OCI-LY3 (cell line): ENCODE results near the gene FOXA1.

Experiments
- H2AFZ ChIP-seq: fragments of 200-600, 300-600 bp; shearing (Covaris generic); 2 replicates; pipeline ENCODE4 v1.6.0; 2014; ENCODE audit warnings: antibody characterized with exemption, low read depth, low read length
- H3K27ac ChIP-seq: fragments of 200-600, 300-600 bp; sonication (generic); 2 replicates; pipeline ENCODE4 v1.5.1; 2014; ENCODE audit warnings: mild to moderate bottlenecking, low read length, moderate library complexity, mixed read lengths
- H3K27me3 ChIP-seq: fragments of 200-600, 300-600 bp; sonication (generic); 2 replicates; pipeline ENCODE4 v1.6.1; 2014; ENCODE audit warnings: low read depth, low read length, mixed read lengths
- H3K36me3 ChIP-seq: fragments of 200-600, 300-600 bp; sonication (generic); replicated peaks from 2 replicates; pipeline ENCODE3; 2014; ENCODE audit warnings: low read depth, low read length, mixed read lengths
- H3K4me1 ChIP-seq: fragments of 300-600, 200-600 bp; sonication (generic); 2 replicates; pipeline ENCODE4 v1.6.1; 2014; ENCODE audit warnings: low read length, mixed read lengths
- H3K4me2 ChIP-seq: fragments of 200-600, 300-600 bp; sonication (generic); 2 replicates; pipeline ENCODE4 v1.6.1; 2014; ENCODE audit warnings: low read length, mixed read lengths
- H3K4me3 ChIP-seq: fragments of 300-600, 200-600 bp; sonication (generic); 2 replicates; pipeline ENCODE4 v1.5.1; 2014; ENCODE audit warnings: antibody characterized with exemption, mild to moderate bottlenecking, low read length, moderate library complexity
- H3K79me2 ChIP-seq: fragments of 300-600, 200-600 bp; shearing (Covaris generic); 2 replicates; pipeline ENCODE4 v1.6.1; 2014; ENCODE audit warnings: mild to moderate bottlenecking, low read length, mixed read lengths
- H3K9ac ChIP-seq: fragments of 300-600, 200-600 bp; shearing (Covaris generic); 2 replicates; pipeline ENCODE4 v1.6.0; 2014; ENCODE audit warnings: mild to moderate bottlenecking, low read length, moderate library complexity
- H3K9me3 ChIP-seq: fragments of 200-600, 300-600 bp; shearing (Covaris generic); 2 replicates; pipeline ENCODE4 v1.6.1; 2014; ENCODE audit warnings: low read length, mixed read lengths; ENCODE audit not compliant: insufficient read depth
- H4K20me1 ChIP-seq: fragments of 200-600, 300-600 bp; sonication (generic); 2 replicates; pipeline ENCODE4 v1.6.1; 2016; ENCODE audit warnings: low read length, mixed read lengths; ENCODE audit not compliant: insufficient read depth
- CTCF ChIP-seq: fragments of 200-600, 300-600 bp; sonication (generic); IDR thresholded peaks from 2 replicates; pipeline ENCODE4 v1.5.1; 2014; ENCODE audit warnings: antibody characterized with exemption, low read length, low read depth
- EZH2phosphoT487 ChIP-seq: fragments of 200-600 bp; shearing (Covaris generic); IDR thresholded peaks from 2 replicates; pipeline ENCODE4 v1.6.1; 2018; ENCODE audit warnings: antibody characterized with exemption, mixed run types, low read depth

The FOXA1 gene

GRCh38 chr14:37594971-37595808, at the start of gene FOXA1, which contains the start of gene TTC6:
Gene FOXA1, minus strand, starts transcription at chr14:37595249. Its CDS starts 277 bp downstream, at chr14:37594972.
Gene TTC6, plus strand, starts transcription at chr14:37595629. Its CDS starts 26,436 bp downstream, at chr14:37622065.
- Histone ChIP-seq H4K20me1 (no peaks in the 10 kb centered on the region), H3K27ac (no peak within 1 kb of the TSS), H3K79me2 (no peaks in the 10 kb centered on the region), H3K9ac (no peak within 1 kb of the TSS), H3K27me3 (no peaks in the 10 kb centered on the region), H3K4me1 (no peaks in the 10 kb centered on the region), H3K36me3 (no peaks in the 10 kb centered on the region), H2AFZ (no peak within 1 kb of the TSS), H3K9me3 (no peaks in the 10 kb centered on the region), H3K4me3 (no peak within 1 kb of the TSS), H3K4me2 (no peak within 1 kb of the TSS)
- no peak for TF ChIP-seq CTCF
- TF ChIP-seq EZH2phosphoT487, result no peak

- Histone ChIP-seq H4K20me1 (no peaks in the 10 kb centered on the region), H3K9me3 (no peaks in the 10 kb centered on the region), H3K4me3 (no peak overlapping the region), H3K4me1 (no peaks in the 10 kb centered on the region), H3K79me2 (no peaks in the 10 kb centered on the region), H3K27me3 (no peaks in the 10 kb centered on the region), H3K9ac (no peak overlapping the region), H3K27ac (no peak overlapping the region), H2AFZ (no peak overlapping the region), H3K36me3 (no peaks in the 10 kb centered on the region), H3K4me2 (no peak overlapping the region)
- TF ChIP-seq CTCF (no peak), EZH2phosphoT487 (no peak)
Measured at GRCh38 chr14:37643701-37644100, 48.7 kb upstream of the FOXA1 start.

- no peak overlapping the region for H3K9ac ChIP-seq
- no peak overlapping the region for H3K27ac ChIP-seq
- TF ChIP-seq CTCF, result no peak
- TF ChIP-seq EZH2phosphoT487, result no peak
Measured at GRCh38 chr14:37642125-37642524, 47.1 kb upstream of the FOXA1 start.

GRCh38 chr14:37641117-37641516, 46.1 kb upstream of the FOXA1 start:
- no peak for TF ChIP-seq EZH2phosphoT487
- Histone ChIP-seq H3K4me2 (no peak overlapping the region), H4K20me1 (no peaks in the 10 kb centered on the region)

More at GRCh38 chr14:37642125-37642524, 47.1 kb upstream of the FOXA1 start:
- H3K4me2 ChIP-seq, result no peak overlapping the region
- no peaks in the 10 kb centered on the region for H3K27me3 ChIP-seq
- H3K9me3 ChIP-seq, result no peaks in the 10 kb centered on the region
- no peak overlapping the region for H2AFZ ChIP-seq
- H3K4me1 ChIP-seq, result no peaks in the 10 kb centered on the region
- H3K4me3 ChIP-seq, result no peak overlapping the region
- H3K36me3 ChIP-seq, result no peaks in the 10 kb centered on the region
- no peaks in the 10 kb centered on the region for H3K79me2 ChIP-seq
- H4K20me1 ChIP-seq, result no peaks in the 10 kb centered on the region

More at GRCh38 chr14:37641117-37641516, 46.1 kb upstream of the FOXA1 start:
- Histone ChIP-seq H2AFZ (no peak overlapping the region), H3K9ac (no peak overlapping the region), H3K4me1 (no peaks in the 10 kb centered on the region), H3K79me2 (no peaks in the 10 kb centered on the region), H3K36me3 (no peaks in the 10 kb centered on the region), H3K27me3 (no peaks in the 10 kb centered on the region), H3K27ac (no peak overlapping the region), H3K9me3 (no peaks in the 10 kb centered on the region), H3K4me3 (no peak overlapping the region)
